Breast epithelium (tissue), 3 donors: ENCODE measurements around the gene PLD6.

Experiments used
- CTCF ChIP-seq, 3 donors: fragments of 450-650 bp; IDR thresholded peaks; one replicate each; pipeline ENCODE4 v1.5.1; 2016 to 2017; ENCODE audit warnings: antibody characterized with exemption in 3 of 3, mild to moderate bottlenecking in 3 of 3, moderate library complexity in 3 of 3
- POLR2A ChIP-seq: fragments of 450-650 bp; IDR thresholded peaks from one replicate; pipeline ENCODE4 v1.6.1; 2016; ENCODE audit warnings: antibody characterized with exemption, mild to moderate bottlenecking, moderate library complexity
- POLR2AphosphoS5 ChIP-seq, 3 donors: sonication (generic); formaldehyde crosslinking; IDR thresholded peaks; one replicate each; pipeline ENCODE4 v1.6.1; 2017; ENCODE audit warnings: antibody characterized with exemption in 3 of 3

GRCh38 chr17:17171186-17171585, 34.9 kb downstream of the PLD6 start:
- TF ChIP-seq CTCF (IDR thresholded peaks at IDR 0.05) (no peak), POLR2A (no peak), POLR2AphosphoS5 (IDR thresholded peaks at IDR 0.05) (no peak)
